Hepatocyte (in vitro differentiated cells): ENCODE results near the gene CTBP2.

Experiments used
- EZH2 ChIP-seq: fragments of 200-600 bp; sonication (generic); IDR thresholded peaks from 2 replicates; pipeline ENCODE4 v1.6.1; 2016; ENCODE audit warnings: antibody characterized with exemption, mild to moderate bottlenecking, borderline replicate concordance
- TF ChIP-seq, protein P1 (sequence below): fragments of 200-600 bp; sonication (generic); IDR thresholded peaks from 2 replicates; pipeline ENCODE4 v1.5.1; 2016; ENCODE audit warnings: antibody characterized with exemption, mild to moderate bottlenecking; ENCODE audit not compliant: poor library complexity

DNA sequence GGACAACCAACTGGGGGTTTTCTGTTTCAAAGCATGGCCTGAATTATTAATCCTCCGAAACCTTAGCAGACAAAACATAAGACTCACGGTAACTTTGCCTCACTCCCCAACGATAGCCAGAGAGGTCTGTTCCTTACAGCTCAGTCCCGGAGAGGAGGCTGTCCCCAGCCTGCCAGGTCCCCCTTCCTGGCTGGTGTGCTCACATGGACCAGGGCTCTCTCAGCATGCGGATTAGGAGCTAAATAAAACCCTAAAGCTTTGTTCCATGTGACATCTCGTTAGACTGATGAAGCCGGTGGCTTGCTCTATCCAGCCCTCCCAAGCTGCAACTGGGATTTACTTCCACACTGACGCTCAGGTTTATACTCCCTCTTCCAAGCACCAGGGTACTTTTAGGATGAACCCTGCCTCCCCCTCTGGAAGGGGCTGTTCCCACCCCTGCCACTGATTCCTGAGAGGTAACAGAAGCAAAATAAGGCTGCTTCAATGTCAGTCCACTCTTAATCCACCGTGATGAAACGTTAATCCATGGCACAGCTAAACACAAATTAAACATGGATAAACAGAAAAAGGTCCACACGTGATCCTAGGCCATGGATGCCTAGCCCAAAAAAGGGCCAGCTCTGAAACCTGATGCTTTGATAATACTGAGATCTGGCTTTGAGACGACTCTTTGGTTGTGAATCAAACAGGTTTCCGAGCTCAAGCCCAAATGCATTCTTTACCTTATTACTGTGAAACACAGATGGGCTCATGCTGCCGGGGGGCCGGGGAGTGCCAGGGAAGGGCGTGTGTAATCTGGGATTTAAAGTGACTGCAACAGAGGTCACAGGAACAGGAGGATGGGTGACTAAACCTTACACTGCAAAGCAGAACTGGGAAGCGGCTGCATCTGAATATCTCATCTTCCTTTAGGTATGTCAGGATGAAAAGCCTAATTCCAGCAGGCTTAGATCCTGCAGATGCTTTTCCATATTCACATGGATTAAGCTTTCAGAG, 132.2 kb downstream of the CTBP2 start:
- TF ChIP-seq, protein P1, sequence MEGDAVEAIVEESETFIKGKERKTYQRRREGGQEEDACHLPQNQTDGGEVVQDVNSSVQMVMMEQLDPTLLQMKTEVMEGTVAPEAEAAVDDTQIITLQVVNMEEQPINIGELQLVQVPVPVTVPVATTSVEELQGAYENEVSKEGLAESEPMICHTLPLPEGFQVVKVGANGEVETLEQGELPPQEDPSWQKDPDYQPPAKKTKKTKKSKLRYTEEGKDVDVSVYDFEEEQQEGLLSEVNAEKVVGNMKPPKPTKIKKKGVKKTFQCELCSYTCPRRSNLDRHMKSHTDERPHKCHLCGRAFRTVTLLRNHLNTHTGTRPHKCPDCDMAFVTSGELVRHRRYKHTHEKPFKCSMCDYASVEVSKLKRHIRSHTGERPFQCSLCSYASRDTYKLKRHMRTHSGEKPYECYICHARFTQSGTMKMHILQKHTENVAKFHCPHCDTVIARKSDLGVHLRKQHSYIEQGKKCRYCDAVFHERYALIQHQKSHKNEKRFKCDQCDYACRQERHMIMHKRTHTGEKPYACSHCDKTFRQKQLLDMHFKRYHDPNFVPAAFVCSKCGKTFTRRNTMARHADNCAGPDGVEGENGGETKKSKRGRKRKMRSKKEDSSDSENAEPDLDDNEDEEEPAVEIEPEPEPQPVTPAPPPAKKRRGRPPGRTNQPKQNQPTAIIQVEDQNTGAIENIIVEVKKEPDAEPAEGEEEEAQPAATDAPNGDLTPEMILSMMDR, result no peak
- TF ChIP-seq EZH2, result no peak
